Measurements from ENCODE around the gene PDIA5.

DNA sequence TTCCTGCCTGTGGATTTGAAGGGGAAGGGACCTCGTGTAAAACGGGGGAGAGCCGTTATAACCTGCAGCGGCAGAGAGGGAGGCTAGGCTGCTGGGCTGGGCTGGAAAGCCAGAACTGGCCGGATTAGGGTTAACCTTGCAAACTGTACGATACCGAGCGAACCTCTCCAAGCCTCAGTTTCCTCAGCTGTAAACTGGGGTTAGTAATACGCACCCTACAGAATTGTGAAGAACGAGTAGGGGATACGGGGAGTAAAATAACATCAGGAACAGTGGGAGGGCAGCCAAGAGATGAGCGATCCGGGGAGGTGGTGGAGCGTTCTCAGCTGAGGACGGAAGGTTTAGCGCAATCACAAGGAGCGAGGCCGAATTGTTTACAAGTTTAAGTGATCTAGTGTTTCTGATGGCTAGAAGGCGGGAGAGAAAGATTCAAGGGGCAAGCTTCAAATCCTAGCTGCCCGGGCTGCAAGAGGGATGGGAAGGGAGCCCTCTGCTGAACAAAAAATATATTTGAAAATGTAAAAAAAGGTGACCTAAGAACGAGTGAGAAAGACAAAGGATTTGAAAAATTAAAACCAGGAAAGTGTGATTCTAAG, 38.5 kb upstream of the PDIA5 start:
- TF ChIP-seq TAF1 (IDR thresholded peaks at IDR 0.05; ENCODE audit: low read depth): no peak
- TF ChIP-seq RAD21 (conservative IDR thresholded peaks at IDR 0.05): peak; percentile 75
- TF ChIP-seq EZH2 (IDR thresholded peaks at IDR 0.05; ENCODE audit: borderline replicate concordance, insufficient read depth, low read length, poor library complexity, severe bottlenecking): no peak
